Tibial nerve (tissue), 4 donors: ENCODE data around the gene ANKS1A.

ENCODE experiments used
- EP300 ChIP-seq, 2 donors: sonication (generic); formaldehyde crosslinking; IDR thresholded peaks; one replicate each; pipeline ENCODE4 v1.6.1; 2017; ENCODE audit warnings: antibody characterized with exemption in 2 of 2, mild to moderate bottlenecking in 1 of 2
- TF ChIP-seq, protein P1 (sequence below), 5 experiments: fragments of 200-600 bp in 3 of 5; fragments of 450-650 bp in 2 of 5; sonication (generic) in 3 of 5; IDR thresholded peaks; one replicate each; pipeline ENCODE4 v1.5.1; 2016 to 2019; ENCODE audit warnings: antibody characterized with exemption in 5 of 5, mild to moderate bottlenecking in 3 of 5, moderate library complexity in 2 of 5

DNA sequence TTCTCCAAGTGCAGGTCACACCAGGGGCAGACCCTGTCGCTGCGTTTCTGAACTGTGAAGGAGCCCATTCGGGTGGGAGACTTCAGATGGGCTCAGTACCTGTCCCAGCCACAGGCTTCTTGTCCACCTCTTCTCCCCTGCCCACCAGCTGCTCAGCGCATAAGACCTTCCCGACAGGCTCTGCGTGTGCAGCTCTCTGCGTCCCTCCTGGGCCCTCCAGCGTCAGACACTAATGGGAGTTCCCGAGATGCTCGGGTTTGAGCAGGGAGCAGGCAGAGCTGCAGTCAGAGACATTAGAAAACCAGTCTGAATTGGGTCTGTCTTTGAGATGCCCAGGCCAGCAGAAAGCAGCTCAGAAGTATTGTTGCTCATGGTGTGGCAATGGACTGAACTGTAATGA is 201.7 kb downstream of the ANKS1A start:
- TF ChIP-seq, protein P1, sequence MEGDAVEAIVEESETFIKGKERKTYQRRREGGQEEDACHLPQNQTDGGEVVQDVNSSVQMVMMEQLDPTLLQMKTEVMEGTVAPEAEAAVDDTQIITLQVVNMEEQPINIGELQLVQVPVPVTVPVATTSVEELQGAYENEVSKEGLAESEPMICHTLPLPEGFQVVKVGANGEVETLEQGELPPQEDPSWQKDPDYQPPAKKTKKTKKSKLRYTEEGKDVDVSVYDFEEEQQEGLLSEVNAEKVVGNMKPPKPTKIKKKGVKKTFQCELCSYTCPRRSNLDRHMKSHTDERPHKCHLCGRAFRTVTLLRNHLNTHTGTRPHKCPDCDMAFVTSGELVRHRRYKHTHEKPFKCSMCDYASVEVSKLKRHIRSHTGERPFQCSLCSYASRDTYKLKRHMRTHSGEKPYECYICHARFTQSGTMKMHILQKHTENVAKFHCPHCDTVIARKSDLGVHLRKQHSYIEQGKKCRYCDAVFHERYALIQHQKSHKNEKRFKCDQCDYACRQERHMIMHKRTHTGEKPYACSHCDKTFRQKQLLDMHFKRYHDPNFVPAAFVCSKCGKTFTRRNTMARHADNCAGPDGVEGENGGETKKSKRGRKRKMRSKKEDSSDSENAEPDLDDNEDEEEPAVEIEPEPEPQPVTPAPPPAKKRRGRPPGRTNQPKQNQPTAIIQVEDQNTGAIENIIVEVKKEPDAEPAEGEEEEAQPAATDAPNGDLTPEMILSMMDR (IDR thresholded peaks at IDR 0.05) = no peak
- TF ChIP-seq EP300 (IDR thresholded peaks at IDR 0.05) = no peak
